Cardiac fibroblast (primary cell): Measurements from ENCODE around the gene SKOR1.

Source experiments
- DNase-seq, 2 donors: peaks; one replicate each; pipeline versions ENCODE4 v3.0.0 to v3.0.0-alpha.2; 2010; ENCODE audit warnings: low read depth in 2 of 2
- H3K4me3 ChIP-seq, 2 donors: replicated peaks in 1 of 2; 1 replicate in 1 of 2; 2 replicates in 1 of 2; pipeline ENCODE4 v1.5.1; 2011; ENCODE audit warnings: low read depth in 2 of 2, low read length in 2 of 2, mild to moderate bottlenecking in 2 of 2, moderate library complexity in 1 of 2
- TF ChIP-seq, protein P1 (sequence below): IDR thresholded peaks from one replicate; pipeline ENCODE4 v1.5.1; 2011; ENCODE audit warnings: low read depth, mild to moderate bottlenecking, low read length, inconsistent platforms

The SKOR1 gene

DNA sequence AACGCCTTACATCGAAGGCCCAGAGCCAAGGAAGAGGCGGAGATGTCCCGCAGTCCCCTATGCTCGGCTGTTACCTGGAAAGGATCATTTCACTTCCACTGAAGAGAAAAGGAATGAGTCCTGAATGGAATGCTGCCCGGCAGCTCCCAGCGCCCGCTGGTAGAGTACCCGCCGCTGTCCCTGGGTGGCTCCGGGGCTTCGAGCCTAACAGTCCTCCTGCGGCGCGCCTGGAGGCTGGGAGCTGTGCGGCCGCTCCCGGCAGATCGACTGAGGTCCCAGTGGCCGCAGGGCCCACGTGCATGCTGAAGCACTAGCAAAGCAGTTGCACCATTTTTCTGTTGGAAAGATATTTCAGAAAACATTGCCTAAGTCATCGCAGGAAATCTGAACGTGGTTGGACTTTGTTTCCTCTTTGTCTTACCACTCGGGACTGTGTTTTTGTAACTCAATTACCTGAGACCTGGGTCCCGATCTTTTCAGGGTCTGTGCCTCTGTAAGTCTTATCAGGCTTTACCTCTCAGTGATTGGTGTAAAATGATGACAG lies 13.6 kb downstream of the SKOR1 start:
- TF ChIP-seq, protein P1, sequence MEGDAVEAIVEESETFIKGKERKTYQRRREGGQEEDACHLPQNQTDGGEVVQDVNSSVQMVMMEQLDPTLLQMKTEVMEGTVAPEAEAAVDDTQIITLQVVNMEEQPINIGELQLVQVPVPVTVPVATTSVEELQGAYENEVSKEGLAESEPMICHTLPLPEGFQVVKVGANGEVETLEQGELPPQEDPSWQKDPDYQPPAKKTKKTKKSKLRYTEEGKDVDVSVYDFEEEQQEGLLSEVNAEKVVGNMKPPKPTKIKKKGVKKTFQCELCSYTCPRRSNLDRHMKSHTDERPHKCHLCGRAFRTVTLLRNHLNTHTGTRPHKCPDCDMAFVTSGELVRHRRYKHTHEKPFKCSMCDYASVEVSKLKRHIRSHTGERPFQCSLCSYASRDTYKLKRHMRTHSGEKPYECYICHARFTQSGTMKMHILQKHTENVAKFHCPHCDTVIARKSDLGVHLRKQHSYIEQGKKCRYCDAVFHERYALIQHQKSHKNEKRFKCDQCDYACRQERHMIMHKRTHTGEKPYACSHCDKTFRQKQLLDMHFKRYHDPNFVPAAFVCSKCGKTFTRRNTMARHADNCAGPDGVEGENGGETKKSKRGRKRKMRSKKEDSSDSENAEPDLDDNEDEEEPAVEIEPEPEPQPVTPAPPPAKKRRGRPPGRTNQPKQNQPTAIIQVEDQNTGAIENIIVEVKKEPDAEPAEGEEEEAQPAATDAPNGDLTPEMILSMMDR = no peak
- peak overlapping the region in 1 of 2 donors; percentile 26 for H3K4me3 ChIP-seq
- peak; percentile 49 to 54 for DNase-seq

DNA sequence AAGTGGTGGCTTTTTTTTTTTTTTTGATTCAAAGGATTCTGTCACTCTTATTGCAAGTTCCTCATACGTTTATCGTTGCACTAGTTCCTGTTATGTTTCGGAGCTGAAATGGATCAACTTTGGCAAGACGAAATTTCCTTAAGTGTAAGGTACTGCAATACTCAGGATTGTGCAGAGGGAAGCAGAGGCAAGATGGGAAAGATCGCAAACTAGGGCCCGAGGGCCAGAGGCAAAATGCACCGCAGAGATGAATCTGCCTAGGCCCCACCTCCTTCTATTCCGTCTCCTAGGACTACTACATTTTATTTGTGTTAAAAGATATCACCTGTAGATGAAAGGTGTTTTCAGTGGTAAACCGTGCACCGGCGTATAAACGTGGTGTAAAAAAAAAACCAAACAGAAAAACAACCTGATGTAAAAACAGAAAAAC lies 14.2 kb downstream of the SKOR1 start:
- DNase-seq = peak; percentile 43 to 66
- H3K4me3 ChIP-seq = peak overlapping the region; percentile 51 to 96

DNA sequence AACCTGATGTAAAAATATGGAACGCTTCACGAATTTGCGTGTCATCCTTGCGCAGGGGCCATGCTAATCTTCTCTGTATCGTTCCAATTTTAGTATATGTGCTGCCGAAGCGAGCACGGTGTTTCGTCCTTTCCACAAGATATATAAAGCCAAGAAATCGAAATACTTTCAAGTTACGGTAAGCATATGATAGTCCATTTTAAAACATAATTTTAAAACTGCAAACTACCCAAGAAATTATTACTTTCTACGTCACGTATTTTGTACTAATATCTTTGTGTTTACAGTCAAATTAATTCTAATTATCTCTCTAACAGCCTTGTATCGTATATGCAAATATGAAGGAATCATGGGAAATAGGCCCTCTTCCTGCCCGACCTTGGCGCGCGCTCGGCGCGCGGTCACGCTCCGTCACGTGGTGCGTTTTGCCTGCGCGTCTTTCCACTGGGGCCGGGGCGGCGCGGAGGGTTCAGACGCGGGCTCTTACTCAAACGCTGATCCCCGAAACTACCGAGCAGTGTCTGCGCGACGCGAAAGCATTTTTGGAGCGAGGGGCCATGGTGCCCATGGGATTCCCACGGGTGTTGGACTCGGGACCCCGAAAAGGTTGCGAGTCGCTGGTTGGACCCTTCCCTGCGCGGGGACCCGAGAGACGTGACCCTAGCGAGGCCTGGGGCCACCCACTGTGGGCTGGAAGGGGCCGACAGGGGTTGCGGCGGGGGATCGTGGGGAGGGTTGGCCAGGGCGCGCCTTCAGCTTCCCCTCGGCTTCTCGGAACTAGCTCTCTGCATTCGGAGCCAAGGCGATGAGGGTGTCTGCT lies 14.8 kb downstream of the SKOR1 start, which contains the start of gene RNU6-1:
RNU6-1 (minus strand) TSS at position 117 of the 820 bp plus-strand sequence.
- DNase-seq = peak; percentile 94 to 95
- H3K4me3 ChIP-seq = peak within 1 kb of the TSS; percentile 77 to 96
- TF ChIP-seq, protein P1 = no peak

More for the DNA sequence above, 14.2 kb downstream of the SKOR1 start:
- TF ChIP-seq, protein P1 = no peak

DNA sequence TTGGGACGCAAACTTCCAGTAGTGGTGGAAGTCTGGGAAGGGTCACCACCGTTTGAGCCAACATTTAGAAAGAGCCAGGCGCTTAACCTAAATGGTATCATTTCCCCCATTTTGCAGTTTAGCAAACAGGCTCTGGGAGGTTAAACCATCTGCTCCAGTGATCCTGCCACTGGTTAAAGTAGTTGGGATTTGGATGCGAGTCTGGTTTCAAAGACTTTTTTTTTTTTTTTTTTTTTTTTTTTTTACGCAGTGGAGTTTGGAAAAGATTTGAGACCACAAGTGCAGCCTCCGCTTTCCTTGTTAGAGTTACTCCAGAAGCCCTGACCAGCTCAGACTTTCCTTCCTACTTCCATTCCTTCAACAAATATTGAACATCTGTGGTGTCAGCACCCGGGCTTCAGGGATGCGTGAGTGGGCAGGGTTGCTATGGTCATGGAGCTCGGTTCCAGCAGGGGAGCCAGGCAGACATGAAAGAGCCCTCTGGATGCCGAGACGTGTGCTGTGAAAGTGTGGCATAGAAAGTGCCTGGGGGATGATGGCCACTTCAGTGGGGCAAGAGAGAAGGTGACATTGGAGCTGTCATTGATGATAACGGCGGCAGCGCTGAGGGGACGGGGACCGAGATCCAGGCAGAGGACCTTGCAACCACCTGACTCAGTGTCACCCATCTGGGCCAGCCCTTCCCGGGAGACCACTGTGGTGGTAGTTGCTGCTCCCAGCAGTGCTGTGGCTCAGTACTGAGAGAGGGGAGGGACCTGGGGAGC lies 15.6 kb downstream of the SKOR1 start:
- peak; percentile 48 to 50 for DNase-seq

DNA sequence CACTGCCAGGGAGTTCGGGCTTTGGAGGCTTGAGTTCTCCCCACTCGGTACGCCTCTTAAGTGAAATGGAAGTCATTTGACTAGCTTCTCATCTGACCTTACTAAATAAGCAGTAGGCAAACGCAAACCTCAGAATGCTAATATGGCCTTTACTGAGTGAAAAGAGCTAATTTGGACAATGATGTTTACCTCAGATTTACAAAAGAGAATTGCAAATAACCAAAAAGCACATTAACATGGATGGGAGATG lies 16.1 kb downstream of the SKOR1 start:
- TF ChIP-seq, protein P1 = no peak
- peak overlapping the region in 1 of 2 donors; percentile 96 for H3K4me3 ChIP-seq
- DNase-seq = no peak

More for the DNA sequence above, 15.6 kb downstream of the SKOR1 start:
- TF ChIP-seq, protein P1 = no peak
- peak overlapping the region; percentile 77 to 96 for H3K4me3 ChIP-seq

DNA sequence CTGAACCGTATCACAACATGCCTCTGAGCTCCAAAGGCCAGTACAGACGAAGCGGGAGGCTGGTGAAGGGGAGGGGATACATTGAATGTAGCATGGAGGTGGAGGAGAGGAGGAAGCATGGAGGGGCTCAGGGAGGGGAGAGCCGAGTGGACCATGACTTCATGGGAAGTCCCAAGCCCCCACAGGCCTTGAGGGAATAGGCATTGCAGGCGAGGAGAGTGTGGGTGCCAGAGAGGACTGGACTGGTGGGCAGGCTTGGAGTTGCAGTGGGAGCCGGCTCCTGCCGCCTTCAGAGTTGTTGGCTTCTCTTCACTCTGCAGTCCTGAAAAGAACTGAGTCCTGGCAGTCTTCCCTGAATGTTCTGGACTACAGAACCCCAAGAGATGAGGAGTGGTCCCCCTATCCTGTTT lies 17.8 kb downstream of the SKOR1 start:
- TF ChIP-seq, protein P1 = no peak
- H3K4me3 ChIP-seq = no peak overlapping the region
- no peak for DNase-seq
